ENCODE results near the gene HEMK1. TPM values are rescaled to one million over a fixed set of nuclear protein-coding genes. Genes with fewer than 3 reads are reported as not detected.

HEMK1 gene
- total and polyA plus RNA-seq, 2 of the 8 experiments (the other 6 are each of a cell fraction or from before 2014, with no cell fraction given) = 9.7 to 10.6 TPM

GRCh38 chr3:50603261-50604109 lies 34.2 kb downstream of the HEMK1 start (continued):
- TF ChIP-seq CHD7 (IDR thresholded peaks at IDR 0.05; ENCODE audit: insufficient replicate concordance, low read length) (no peak), EP300 (IDR thresholded peaks at IDR 0.05; ENCODE audit: borderline replicate concordance in 1 of 2, low read depth in 2 of 2, low read length in 2 of 2) (no peak), FOSL1 (IDR thresholded peaks at IDR 0.05; ENCODE audit: insufficient read depth, low read depth, low read length) (no peak), KDM1A (IDR thresholded peaks at IDR 0.05; ENCODE audit: borderline replicate concordance, low read length) (no peak), SP1 (IDR thresholded peaks at IDR 0.05; ENCODE audit: low read depth, low read length) (no peak), RXRA (IDR thresholded peaks at IDR 0.05; ENCODE audit: insufficient read depth, low read depth, low read length) (no peak), SIN3A (conservative IDR thresholded peaks at IDR 0.05 in 1 of 2, IDR thresholded peaks at IDR 0.05 in 1 of 2; ENCODE audit: low read depth in 1 of 2, low read length in 2 of 2) (no peak), TCF12 (IDR thresholded peaks at IDR 0.05; ENCODE audit: low read depth, low read length) (no peak)
- TF ChIP-seq, protein P1, sequence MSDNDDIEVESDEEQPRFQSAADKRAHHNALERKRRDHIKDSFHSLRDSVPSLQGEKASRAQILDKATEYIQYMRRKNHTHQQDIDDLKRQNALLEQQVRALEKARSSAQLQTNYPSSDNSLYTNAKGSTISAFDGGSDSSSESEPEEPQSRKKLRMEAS (IDR thresholded peaks at IDR 0.05) = no peak
